Panc1 (cell line): ENCODE results near the gene KCNF1. TPM values are rescaled to one million over a fixed set of nuclear protein-coding genes. Genes with fewer than 3 reads are reported as not detected.

Experiments used
- ATAC-seq: fragments of 200-7000 bp; cut with Tn5 transposase; 2 replicates; pipeline ENCODE4 v1.9.1; 2020; ENCODE audit warnings: mild to moderate bottlenecking, moderate library complexity
- BruUV-seq: library from RNA; stranded (reverse); fragments of 400-500 nt; replicated peaks from 2 replicates; lab custom pipeline; 2021; lab: Mats Ljungman, UMichigan
- CTCF ChIA-PET: fragments of 300-600 bp; sonication (Branson Sonifier 250); formaldehyde crosslinking; loops from one replicate; lab custom pipeline; 2022; ENCODE audit warnings: antibody characterized with exemption; lab: Charles Lee
- POLR2A ChIA-PET: fragments of 300-600 bp; sonication (Branson Sonifier 250); formaldehyde crosslinking; loops from one replicate; lab custom pipeline; 2022; ENCODE audit warnings: antibody characterized with exemption; lab: Charles Lee
- DNase-seq: peaks from one replicate; pipeline ENCODE4 v3.0.0-alpha.2; 2010; ENCODE audit warnings: low read depth, low spot score
- H3K27ac ChIP-seq: 2 replicates; pipeline ENCODE4 v1.5.1; 2011; ENCODE audit warnings: mild to moderate bottlenecking, low read length, inconsistent platforms
- H3K27me3 ChIP-seq: fragments of 200-500 bp; sonication (Bioruptor generic); 2 replicates; pipeline ENCODE4 v1.6.0; 2014; ENCODE audit warnings: low read length, inconsistent platforms; ENCODE audit not compliant: control insufficient read depth, insufficient read depth
- H3K36me3 ChIP-seq: fragments of 200-500 bp; sonication (Bioruptor generic); 2 replicates; pipeline ENCODE4 v1.5.1; 2014; ENCODE audit warnings: inconsistent platforms, mild to moderate bottlenecking, low read length, moderate library complexity; ENCODE audit not compliant: control insufficient read depth, insufficient read depth
- H3K4me1 ChIP-seq: 2 replicates; pipeline ENCODE4 v1.5.1; 2011; ENCODE audit warnings: inconsistent platforms, mild to moderate bottlenecking, low read length, moderate library complexity; ENCODE audit not compliant: control insufficient read depth, insufficient read depth
- H3K4me3 ChIP-seq, 2 experiments: 2 replicates each; pipeline ENCODE4 v1.5.1; 2011 to 2012; ENCODE audit warnings: low read depth in 2 of 2, low read length in 2 of 2, mild to moderate bottlenecking in 2 of 2, inconsistent platforms in 1 of 2, moderate library complexity in 1 of 2
- H3K9me3 ChIP-seq: fragments of 200-500 bp; sonication (Bioruptor generic); 2 replicates; pipeline ENCODE4 v1.5.1; 2014; ENCODE audit warnings: low read depth, mild to moderate bottlenecking, inconsistent platforms, low read length, moderate library complexity; ENCODE audit not compliant: control insufficient read depth, insufficient read depth
- CTCF ChIP-seq: fragments of 450-650 bp; IDR thresholded peaks from 2 replicates; pipeline ENCODE4 v1.5.1; 2017; ENCODE audit warnings: mild to moderate bottlenecking
- POLR2AphosphoS5 ChIP-seq: IDR thresholded peaks from 2 replicates; pipeline ENCODE4 v1.6.1; 2012; ENCODE audit warnings: mild to moderate bottlenecking, low read depth, low read length, moderate library complexity
- REST ChIP-seq, 2 experiments: IDR thresholded peaks; 2 replicates each; pipeline ENCODE4 v1.6.1; 2011 to 2012; ENCODE audit warnings: low read depth in 2 of 2, control low read depth in 1 of 2, low read length in 1 of 2, mild to moderate bottlenecking in 1 of 2, moderate library complexity in 1 of 2; ENCODE audit not compliant: insufficient read depth in 1 of 2
- SIN3A ChIP-seq: IDR thresholded peaks from 2 replicates; pipeline ENCODE4 v1.6.1; 2012; ENCODE audit warnings: low read depth, mild to moderate bottlenecking, low read length, moderate library complexity, borderline replicate concordance; ENCODE audit not compliant: insufficient read depth
- TCF7L2 ChIP-seq: IDR thresholded peaks from 2 replicates; pipeline ENCODE4 v1.6.1; 2011; ENCODE audit warnings: mild to moderate bottlenecking, low read depth, low read length, inconsistent platforms
- in situ Hi-C: cut with HindIII; loops from 2 replicates; pipeline ENCODE4 v1.10.0; 2016; ENCODE audit warnings: low sequenced_read_pairs, low pct_unique_long_range_greater_than_20kb
- intact Hi-C: fragments of 100-400 bp; cut with micrococcal nuclease; formaldehyde crosslinking; loops from one replicate; pipeline ENCODE4 v1.10.0; 2022; ENCODE audit not compliant: unreplicated experiment
- total RNA-seq: library from RNA; stranded (reverse); gene quantifications from one replicate; pipeline ENCODE4 v1.2.1, GENCODE V29; 2021; ENCODE audit not compliant: unreplicated experiment

Gene KCNF1
- total RNA-seq, 1 experiment from 2014 or later = 0.39 TPM

DNA sequence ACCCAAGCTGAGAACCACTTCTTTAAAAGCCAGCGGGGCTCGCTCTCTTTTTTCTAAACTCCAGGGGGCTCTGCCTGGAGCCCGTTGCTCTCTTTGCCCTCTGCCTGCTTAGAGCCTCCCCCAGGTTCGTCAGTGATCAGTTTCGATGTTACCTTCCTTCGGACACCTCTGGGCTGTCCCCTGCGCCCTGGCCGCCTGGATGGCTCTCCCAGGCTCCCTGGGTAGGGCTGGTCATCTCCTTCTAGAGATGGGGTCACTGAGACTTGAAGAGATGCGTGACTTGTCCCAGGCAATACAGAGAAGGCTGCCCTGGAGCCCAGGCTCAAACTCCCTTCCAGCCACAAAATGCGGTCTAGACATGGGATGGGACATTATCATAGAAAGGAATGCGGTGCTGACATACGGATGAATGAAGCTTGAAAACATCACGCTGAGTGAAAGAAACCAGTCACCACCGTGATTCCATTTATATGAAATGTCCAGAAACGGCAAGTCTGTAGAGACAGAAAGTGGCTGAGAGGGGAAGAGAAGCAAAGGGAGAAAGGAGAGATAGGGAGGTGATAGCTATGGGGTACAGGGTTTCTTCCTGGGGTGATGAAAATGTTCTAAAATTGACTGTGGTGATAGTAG is 14.6 kb downstream of the KCNF1 start:
- ATAC-seq = no peak
- CTCF ChIA-PET = no interaction called here
- no TSS peak for BruUV-seq

More for the DNA sequence above, 14.6 kb downstream of the KCNF1 start:
- no peak overlapping the region for H3K27ac ChIP-seq
- H3K4me3 ChIP-seq = no peak overlapping the region
- intact Hi-C loops (no loop called here), in situ Hi-C loops (no loop called here)
- no peak for DNase-seq
- no peaks in the 10 kb centered on the region for H3K36me3 ChIP-seq
- no peak for TF ChIP-seq TCF7L2
- no peak for TF ChIP-seq CTCF
- no peak for TF ChIP-seq REST (IDR thresholded peaks at IDR 0.05; ENCODE audit: insufficient read depth in 1 of 2, low read depth in 2 of 2, low read length in 1 of 2)
- TF ChIP-seq SIN3A = no peak
- no peak for TF ChIP-seq POLR2AphosphoS5
- H3K9me3 ChIP-seq = no peaks in the 10 kb centered on the region
- H3K4me1 ChIP-seq = no peaks in the 10 kb centered on the region
- POLR2A ChIA-PET = no interaction called here
- H3K27me3 ChIP-seq = no peaks in the 10 kb centered on the region
